Choroid plexus epithelial cell (primary cell): ENCODE data around the gene VAPB.

Experiments used
- DNase-seq: peaks from one replicate; pipeline ENCODE4 v3.0.0-alpha.2; 2010; ENCODE audit warnings: low read depth
- H3K4me3 ChIP-seq: 2 replicates; pipeline ENCODE4 v1.5.1; 2011; ENCODE audit warnings: low read depth, mild to moderate bottlenecking, control low read depth, low read length, moderate library complexity
- TF ChIP-seq, protein P1 (sequence below): conservative IDR thresholded peaks from 2 replicates; pipeline ENCODE4 v1.5.1; 2011; ENCODE audit warnings: low read depth, mild to moderate bottlenecking, control low read depth, inconsistent platforms, low read length, moderate library complexity

VAPB gene

DNA sequence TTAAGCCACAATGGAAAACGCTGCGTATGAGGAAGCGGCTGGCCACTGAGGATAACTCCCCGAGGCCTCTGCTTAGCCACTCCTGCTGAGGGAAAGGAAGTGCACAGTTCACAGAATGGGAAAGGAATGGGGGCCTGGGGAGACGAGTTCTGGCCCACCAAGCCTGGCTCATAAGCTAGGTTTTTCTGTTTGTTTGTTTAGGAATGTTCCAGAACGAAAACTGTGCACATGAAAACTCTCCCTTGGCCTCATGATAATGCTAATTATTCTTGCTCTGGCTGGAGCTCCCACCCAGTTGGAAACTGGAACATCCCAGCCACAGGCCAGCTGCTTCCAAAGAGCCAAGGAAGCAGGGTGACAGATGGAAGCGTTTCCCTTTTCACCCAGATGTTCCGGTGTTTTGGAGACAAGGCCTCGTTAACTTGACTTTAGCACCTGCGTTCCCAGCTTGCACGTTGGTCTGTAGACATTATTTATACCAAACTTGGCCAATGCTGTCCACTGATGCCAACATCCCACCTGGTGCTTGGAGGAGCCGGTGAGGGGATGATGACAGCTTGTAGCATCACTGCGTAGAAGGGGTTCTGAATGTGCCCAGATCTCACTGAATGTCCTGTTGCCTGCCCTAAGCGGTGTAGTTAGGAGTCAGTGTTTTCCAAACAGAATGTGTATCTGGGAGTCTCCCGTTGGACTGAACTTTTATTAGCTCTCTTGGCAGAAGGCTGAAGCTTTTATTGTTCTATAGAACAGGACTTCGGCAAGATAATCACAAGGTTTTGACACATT is 91.7 kb downstream of the VAPB start:
- H3K4me3 ChIP-seq: no peak overlapping the region
- DNase-seq: no peak
- TF ChIP-seq, protein P1, sequence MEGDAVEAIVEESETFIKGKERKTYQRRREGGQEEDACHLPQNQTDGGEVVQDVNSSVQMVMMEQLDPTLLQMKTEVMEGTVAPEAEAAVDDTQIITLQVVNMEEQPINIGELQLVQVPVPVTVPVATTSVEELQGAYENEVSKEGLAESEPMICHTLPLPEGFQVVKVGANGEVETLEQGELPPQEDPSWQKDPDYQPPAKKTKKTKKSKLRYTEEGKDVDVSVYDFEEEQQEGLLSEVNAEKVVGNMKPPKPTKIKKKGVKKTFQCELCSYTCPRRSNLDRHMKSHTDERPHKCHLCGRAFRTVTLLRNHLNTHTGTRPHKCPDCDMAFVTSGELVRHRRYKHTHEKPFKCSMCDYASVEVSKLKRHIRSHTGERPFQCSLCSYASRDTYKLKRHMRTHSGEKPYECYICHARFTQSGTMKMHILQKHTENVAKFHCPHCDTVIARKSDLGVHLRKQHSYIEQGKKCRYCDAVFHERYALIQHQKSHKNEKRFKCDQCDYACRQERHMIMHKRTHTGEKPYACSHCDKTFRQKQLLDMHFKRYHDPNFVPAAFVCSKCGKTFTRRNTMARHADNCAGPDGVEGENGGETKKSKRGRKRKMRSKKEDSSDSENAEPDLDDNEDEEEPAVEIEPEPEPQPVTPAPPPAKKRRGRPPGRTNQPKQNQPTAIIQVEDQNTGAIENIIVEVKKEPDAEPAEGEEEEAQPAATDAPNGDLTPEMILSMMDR: no peak

DNA sequence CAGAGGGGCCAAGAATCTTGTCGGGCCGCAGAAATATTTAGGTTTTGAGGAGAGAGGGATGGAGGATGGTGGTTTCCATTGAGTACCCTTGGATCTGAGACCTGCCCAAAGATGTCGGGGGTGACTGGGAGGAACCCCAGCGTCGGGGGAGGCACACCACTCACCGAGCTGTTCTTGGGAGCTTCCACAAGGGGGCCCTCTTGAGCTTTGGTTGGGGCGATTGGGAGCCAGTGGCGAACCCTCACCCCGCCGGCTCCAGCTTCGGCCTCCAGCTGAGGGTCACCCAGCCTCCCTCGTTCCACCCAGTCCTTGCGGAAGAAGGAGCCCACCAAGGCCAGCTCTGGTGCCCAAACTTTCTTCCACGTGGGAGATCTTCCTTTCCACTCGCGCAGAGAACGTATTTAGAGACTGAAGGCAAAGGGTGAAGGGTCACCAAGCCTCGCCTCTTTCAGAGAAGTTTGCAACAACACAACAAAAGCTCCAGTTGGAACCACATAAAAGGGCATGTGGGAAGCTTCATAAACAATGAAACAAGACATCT is 92.5 kb downstream of the VAPB start:
- peak; percentile 68 for DNase-seq
- TF ChIP-seq, protein P1: peak; percentile 87
- H3K4me3 ChIP-seq: peak overlapping the region; percentile 12

DNA sequence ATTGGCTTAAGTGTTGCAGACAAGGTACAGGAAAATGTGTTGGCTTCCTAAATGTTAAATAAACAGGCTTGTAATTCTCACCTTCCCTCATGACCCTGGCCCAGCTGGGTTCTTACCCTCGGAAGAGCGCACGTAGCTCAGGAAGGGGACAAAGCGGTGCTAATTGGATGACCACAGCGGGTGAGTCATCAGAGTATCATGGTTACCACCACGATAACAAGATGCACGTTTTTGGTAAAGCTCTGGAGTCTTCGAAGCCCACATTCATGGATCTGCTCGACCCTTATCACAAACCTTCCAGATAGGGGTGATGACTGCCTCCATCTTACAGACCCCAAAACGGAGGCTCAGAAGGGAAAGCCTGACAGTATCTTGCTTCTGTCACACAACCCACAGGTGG is 93.4 kb downstream of the VAPB start:
- H3K4me3 ChIP-seq: no peak overlapping the region
- TF ChIP-seq, protein P1: no peak
- peak; percentile 56 for DNase-seq

DNA sequence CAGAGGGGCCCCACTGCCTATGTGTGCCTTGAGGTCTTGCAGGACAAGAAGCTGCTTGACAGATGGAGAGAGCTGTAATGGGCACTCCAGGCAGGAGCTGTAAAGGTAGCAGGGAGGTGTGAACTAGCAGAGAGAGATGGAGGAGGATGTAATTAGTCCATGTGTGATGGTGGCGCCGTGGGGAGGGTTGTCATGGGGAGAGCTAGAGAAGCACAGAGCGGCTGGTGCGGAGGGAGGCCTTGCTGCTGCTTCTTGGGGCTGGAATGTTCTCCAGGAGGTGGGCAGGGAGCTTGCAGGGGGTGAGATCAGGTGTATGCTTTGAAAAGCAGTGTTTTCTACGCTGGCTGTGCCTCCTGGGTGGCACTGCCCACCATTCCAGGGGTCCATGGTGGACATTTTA is 94.0 kb downstream of the VAPB start:
- DNase-seq: no peak
- TF ChIP-seq, protein P1: no peak
- H3K4me3 ChIP-seq: no peak overlapping the region

DNA sequence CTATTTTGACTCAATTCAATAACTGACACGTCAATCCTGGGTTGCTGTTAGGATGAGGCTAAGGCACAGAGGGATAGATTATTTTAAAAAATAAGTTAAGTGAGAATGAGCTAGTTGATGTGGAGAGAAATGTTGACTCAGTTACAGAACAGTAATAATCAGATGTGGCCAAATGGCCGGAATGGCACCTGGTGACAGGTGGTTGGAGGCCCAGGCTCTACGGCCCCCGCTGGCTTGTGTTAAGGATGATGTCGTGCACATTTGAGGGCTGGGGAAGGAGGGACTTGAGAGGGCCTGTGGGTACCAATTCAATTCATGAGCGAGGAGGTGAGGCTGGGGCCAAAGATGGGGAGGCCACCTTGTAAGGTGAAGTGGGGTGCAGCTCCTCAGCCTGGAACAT is 94.4 kb downstream of the VAPB start:
- H3K4me3 ChIP-seq: no peak overlapping the region
- no peak for DNase-seq
- TF ChIP-seq, protein P1: no peak

DNA sequence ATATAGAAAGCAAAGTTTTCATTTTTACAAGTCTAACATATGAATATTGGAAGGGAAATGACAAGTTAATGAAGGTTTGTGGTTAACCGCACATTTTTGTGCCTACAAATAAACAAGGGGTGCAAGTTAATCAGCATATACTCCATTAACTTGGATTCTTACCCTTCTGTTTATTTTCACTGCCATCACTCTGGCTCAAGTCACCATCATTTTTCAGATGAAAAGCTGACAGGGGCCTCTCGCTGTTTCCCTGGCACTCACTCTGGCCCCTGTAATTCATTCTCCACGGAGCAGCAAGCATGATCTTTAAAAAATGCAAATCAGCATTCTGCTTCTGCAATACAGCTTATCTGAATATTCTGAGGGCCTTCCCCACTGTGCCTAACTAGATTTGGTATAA is 96.4 kb downstream of the VAPB start:
- H3K4me3 ChIP-seq: no peak overlapping the region
- no peak for DNase-seq
- TF ChIP-seq, protein P1: no peak

DNA sequence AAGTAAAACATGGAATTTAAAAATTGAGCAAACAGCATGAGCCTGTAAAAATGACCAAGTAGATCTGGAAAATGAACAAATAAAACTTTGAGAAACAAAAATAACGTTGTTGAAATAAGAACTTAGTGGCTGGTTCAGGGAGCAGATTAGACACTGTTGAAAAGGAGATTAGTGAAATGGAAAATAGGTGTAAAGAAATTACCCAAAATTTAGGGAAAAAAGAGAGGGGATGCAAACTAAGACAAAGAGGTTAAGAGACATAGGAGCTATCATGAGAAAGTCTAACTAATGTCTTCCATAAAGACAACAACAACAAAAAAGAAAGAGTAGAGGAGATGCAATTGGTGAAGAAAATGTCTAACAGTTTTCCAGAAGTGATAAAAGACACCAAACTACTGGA is 97.2 kb downstream of the VAPB start:
- TF ChIP-seq, protein P1: no peak
- H3K4me3 ChIP-seq: no peak overlapping the region
- DNase-seq: no peak
